K562 (cell line): ENCODE data around the gene WBP2NL. TPM values are rescaled to one million over a fixed set of nuclear protein-coding genes. Genes with fewer than 3 reads are reported as not detected.

ENCODE experiments used
- ARID1B ChIP-seq: fragments of 450-650 bp; IDR thresholded peaks from 2 replicates; pipeline ENCODE4 v1.6.1; 2016; ENCODE audit warnings: antibody characterized with exemption, mild to moderate bottlenecking, inconsistent platforms
- CREM ChIP-seq: IDR thresholded peaks from 2 replicates; pipeline ENCODE4 v1.6.1; 2014; ENCODE audit warnings: antibody characterized with exemption, low read depth
- CUX1 ChIP-seq: fragments of 200-800 bp; sonication (Bioruptor generic); IDR thresholded peaks from 2 replicates; pipeline ENCODE4 v1.6.1; 2016; ENCODE audit warnings: missing genetic modification characterization, missing compliant biosample characterization
- CXXC5 ChIP-seq: fragments of 250-450 bp; sonication (Bioruptor Pico); IDR thresholded peaks from 2 replicates; pipeline ENCODE4 v1.8.0; 2022; ENCODE audit warnings: inconsistent platforms, mild to moderate bottlenecking, moderate library complexity
- DNMT1 ChIP-seq: fragments of 450-650 bp; IDR thresholded peaks from 2 replicates; pipeline ENCODE4 v1.6.1; 2016; ENCODE audit warnings: antibody characterized with exemption, mild to moderate bottlenecking
- E2F6 ChIP-seq, 2 experiments: IDR thresholded peaks; 2 replicates each; pipeline ENCODE4 v1.6.1; 2011; ENCODE audit warnings: borderline replicate concordance in 1 of 2, control low read depth in 1 of 2, low read depth in 1 of 2, low read length in 1 of 2, mild to moderate bottlenecking in 1 of 2, mixed read lengths in 1 of 2, moderate library complexity in 1 of 2; ENCODE audit not compliant: insufficient read depth in 1 of 2, insufficient read length in 1 of 2, poor library complexity in 1 of 2, severe bottlenecking in 1 of 2; ENCODE audit errors: extremely low read depth in 1 of 2
- IRF2 ChIP-seq: sonication (generic); formaldehyde crosslinking; IDR thresholded peaks from 2 replicates; pipeline ENCODE4 v1.8.1; 2022; ENCODE audit warnings: mild to moderate bottlenecking, missing genetic modification reagents
- LEF1 ChIP-seq: fragments of 450-650 bp; IDR thresholded peaks from 2 replicates; pipeline ENCODE4 v1.6.1; 2016; ENCODE audit warnings: mild to moderate bottlenecking
- MECOM ChIP-seq: fragments of 250-450 bp; sonication (Bioruptor Pico); IDR thresholded peaks from 2 replicates; pipeline ENCODE4 v1.8.0; 2022; ENCODE audit warnings: inconsistent platforms
- MTA2 ChIP-seq: fragments of 450-650 bp; IDR thresholded peaks from 2 replicates; pipeline ENCODE4 v1.6.1; 2016; ENCODE audit warnings: low read depth
- MYC ChIP-seq, 2 experiments: fragments of 250-450 bp in 1 of 2; sonication (Bioruptor Pico) in 1 of 2; IDR thresholded peaks; 2 replicates each; pipeline versions ENCODE4 v1.5.1 to v1.6.1; 2012 to 2021; ENCODE audit warnings: low read depth in 2 of 2, borderline replicate concordance in 1 of 2, improper control_type of control experiment in 1 of 2, low read length in 1 of 2, mild to moderate bottlenecking in 1 of 2, moderate library complexity in 1 of 2
- NR1H2 ChIP-seq: sonication (generic); formaldehyde crosslinking; IDR thresholded peaks from 2 replicates; pipeline ENCODE4 v1.4.0; 2020; ENCODE audit warnings: mild to moderate bottlenecking, missing genetic modification reagents
- SREBF2 ChIP-seq: sonication (generic); formaldehyde crosslinking; IDR thresholded peaks from 2 replicates; pipeline ENCODE4 v1.4.0; 2020; ENCODE audit warnings: mild to moderate bottlenecking, missing genetic modification reagents
- TOE1 ChIP-seq, 2 experiments: fragments of 450-650 bp in 1 of 2; sonication (generic) in 1 of 2; formaldehyde crosslinking in 1 of 2; IDR thresholded peaks; 2 replicates each; pipeline versions ENCODE4 v1.7.1 to v1.8.0; 2016 to 2022; ENCODE audit warnings: borderline replicate concordance in 2 of 2, mild to moderate bottlenecking in 2 of 2, antibody characterized with exemption in 1 of 2, inconsistent platforms in 1 of 2, low read depth in 1 of 2, missing genetic modification reagents in 1 of 2, moderate library complexity in 1 of 2
- YY1 ChIP-seq, 3 experiments: IDR thresholded peaks; 2 replicates each; pipeline ENCODE4 v1.6.1; 2011; ENCODE audit warnings: low read length in 2 of 3, mild to moderate bottlenecking in 2 of 3, moderate library complexity in 2 of 3, borderline replicate concordance in 1 of 3, control low read depth in 1 of 3, low read depth in 1 of 3; ENCODE audit not compliant: insufficient read depth in 3 of 3, insufficient replicate concordance in 2 of 3, control insufficient read depth in 1 of 3, insufficient read length in 1 of 3; ENCODE audit errors: extremely low read depth in 1 of 3
- ZBTB7A ChIP-seq: IDR thresholded peaks from 2 replicates; pipeline ENCODE4 v1.6.1; 2011; ENCODE audit warnings: low read depth, mild to moderate bottlenecking, low read length, moderate library complexity, borderline replicate concordance; ENCODE audit not compliant: control insufficient read depth
- ZFPM2 ChIP-seq: fragments of 250-450 bp; sonication (Bioruptor Pico); IDR thresholded peaks from 2 replicates; pipeline ENCODE4 v1.5.1; 2022; ENCODE audit warnings: mild to moderate bottlenecking
- ZNF184 ChIP-seq: sonication (generic); formaldehyde crosslinking; IDR thresholded peaks from 2 replicates; pipeline ENCODE4 v1.5.0; 2020; ENCODE audit warnings: missing genetic modification reagents
- ZNF431 ChIP-seq: sonication (generic); formaldehyde crosslinking; IDR thresholded peaks from 2 replicates; pipeline ENCODE4 v1.8.0; 2022; ENCODE audit warnings: mild to moderate bottlenecking, missing genetic modification reagents
- ZNF583 ChIP-seq: fragments of 250-450 bp; sonication (Bioruptor Pico); IDR thresholded peaks from 2 replicates; pipeline ENCODE4 v1.4.0; 2020
- polyA plus RNA-seq, 8 experiments: library from polyadenylated mRNA; depleted of rRNA in 4 of 8; stranded (reverse) in 5 of 8; unstranded in 3 of 8; fragments of >200 nt; fragmentation: Nextera tagmentation in 2 of 8; fragmentation: Illumina TruSeq in 1 of 8; extraction: Ambion mirVana in 2 of 8; extraction: Trizol in 1 of 8; gene quantifications; 2 replicates each; pipeline versions ENCODE4 v1.2.1 to v1.2.3, GENCODE V29; 2011 to 2014; ENCODE audit warnings: inconsistent platforms in 1 of 8, missing spikeins in 1 of 8
- total RNA-seq, 7 experiments: library from RNA; depleted of rRNA in 6 of 7; stranded (reverse); fragments of >200 nt in 6 of 7; fragmentation: Illumina TruSeq in 2 of 7; extraction: Trizol in 2 of 7; gene quantifications; 2 replicates each; pipeline versions ENCODE4 v1.2.1 to v1.2.3, GENCODE V29; 2011 to 2021; ENCODE audit warnings: low replicate concordance in 1 of 7

WBP2NL gene
- total and polyA plus RNA-seq, 9 of the 15 experiments (the other 6 are each of a cell fraction or from before 2014, with no cell fraction given) = not detected

DNA sequence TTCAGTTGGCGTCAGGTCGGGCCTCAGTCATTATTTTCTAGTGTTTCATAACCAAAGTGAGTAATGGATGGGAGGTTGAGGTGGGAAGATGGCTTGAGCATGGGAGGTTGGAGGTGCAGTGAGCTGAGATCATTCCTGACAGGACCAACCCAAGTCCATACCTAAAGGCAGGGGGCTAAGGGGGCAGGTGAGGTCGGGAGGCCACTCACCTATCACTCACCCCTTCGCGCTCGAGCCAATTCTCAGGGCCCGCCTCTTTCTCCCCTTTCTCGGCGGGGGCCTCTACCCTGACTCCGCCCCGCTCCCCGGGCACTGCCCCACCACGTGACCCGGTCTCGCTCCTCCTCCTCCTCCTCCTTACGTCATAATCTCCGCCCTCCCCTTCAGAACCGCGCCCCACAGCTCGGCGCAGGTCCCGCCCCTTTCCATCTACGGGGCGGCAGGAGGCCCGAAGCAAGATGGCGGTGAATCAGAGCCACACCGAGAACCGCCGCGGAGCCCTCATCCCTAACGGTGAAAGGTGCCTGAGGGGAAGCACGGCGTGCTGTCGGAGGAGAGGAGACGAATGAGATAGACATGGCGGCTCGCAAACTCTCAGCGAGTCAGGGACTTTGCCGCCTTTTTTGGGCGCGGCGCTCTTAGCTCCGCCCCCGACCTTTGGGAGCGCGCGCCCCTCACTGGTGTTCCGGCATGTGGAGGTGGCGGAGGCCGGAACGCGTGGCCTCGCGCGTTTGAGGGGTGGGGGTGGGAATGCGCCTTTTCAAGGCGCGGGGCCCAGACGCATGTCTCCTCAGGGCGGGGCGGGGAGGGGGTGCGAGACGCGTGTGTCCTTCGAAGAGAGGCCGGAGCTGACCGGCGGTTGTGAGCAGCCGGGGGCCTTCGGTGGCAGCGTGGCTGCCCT lies at the start of gene WBP2NL (continued):
- no peak for TF ChIP-seq CUX1 (CRISPR knock-in tag)
- TF ChIP-seq ZFPM2 (CRISPR knock-in tag) = no peak
- TF ChIP-seq ZNF583 (CRISPR knock-in tag) = no peak
- TF ChIP-seq ZBTB7A = no peak
- no peak for TF ChIP-seq ZNF184 (CRISPR knock-in tag)
- TF ChIP-seq IRF2 (CRISPR knock-in tag) = no peak
- no peak for TF ChIP-seq LEF1
- no peak for TF ChIP-seq NR1H2 (CRISPR knock-in tag)
- TF ChIP-seq ARID1B = no peak
- TF ChIP-seq ZNF431 (CRISPR knock-in tag) = no peak
- no peak for TF ChIP-seq MYC (IDR thresholded peaks at IDR 0.05; ENCODE audit: low read depth, low read length)
- no peak for TF ChIP-seq MYC (CRISPR knock-in tag; IDR thresholded peaks at IDR 0.05; ENCODE audit: borderline replicate concordance, low read depth)
- TF ChIP-seq DNMT1 = no peak
- TF ChIP-seq CREM = 0 out of 2 replicates have a peak, but pooled peaks have one; percentile 22
- no peak for TF ChIP-seq CXXC5 (CRISPR knock-in tag)
- TF ChIP-seq E2F6 (IDR thresholded peaks at IDR 0.05; ENCODE audit: borderline replicate concordance in 1 of 2, extremely low read depth in 1 of 2, insufficient read depth in 1 of 2, insufficient read length in 1 of 2, low read depth in 1 of 2, low read length in 1 of 2, poor library complexity in 1 of 2, severe bottlenecking in 1 of 2) = peak; percentile 36 to 61
- no peak for TF ChIP-seq MECOM (CRISPR knock-in tag)
- TF ChIP-seq MTA2 = no peak
- TF ChIP-seq YY1 (IDR thresholded peaks at IDR 0.05; ENCODE audit: borderline replicate concordance in 1 of 3, control insufficient read depth in 1 of 3, extremely low read depth in 1 of 3, insufficient read depth in 3 of 3, insufficient read length in 1 of 3, insufficient replicate concordance in 2 of 3, low read depth in 1 of 3, low read length in 2 of 3) = peak in 2 of 3 experiments; percentile 37 to 77
- no peak for TF ChIP-seq SREBF2 (CRISPR knock-in tag)
- peak; percentile 79; the same call in 1 of the 2 replicates for TF ChIP-seq TOE1 (IDR thresholded peaks at IDR 0.05; ENCODE audit: borderline replicate concordance)
- no peak for TF ChIP-seq TOE1 (CRISPR knock-in tag; IDR thresholded peaks at IDR 0.05; ENCODE audit: borderline replicate concordance, low read depth)
